ENCODE measurements around the gene LHX4. TPM values are rescaled to one million over a fixed set of nuclear protein-coding genes. Genes with fewer than 3 reads are reported as not detected.

LHX4 gene
- total and polyA plus RNA-seq, 4 donors = 0.02 to 0.03 (median 0.02) TPM; not detected in 1

DNA sequence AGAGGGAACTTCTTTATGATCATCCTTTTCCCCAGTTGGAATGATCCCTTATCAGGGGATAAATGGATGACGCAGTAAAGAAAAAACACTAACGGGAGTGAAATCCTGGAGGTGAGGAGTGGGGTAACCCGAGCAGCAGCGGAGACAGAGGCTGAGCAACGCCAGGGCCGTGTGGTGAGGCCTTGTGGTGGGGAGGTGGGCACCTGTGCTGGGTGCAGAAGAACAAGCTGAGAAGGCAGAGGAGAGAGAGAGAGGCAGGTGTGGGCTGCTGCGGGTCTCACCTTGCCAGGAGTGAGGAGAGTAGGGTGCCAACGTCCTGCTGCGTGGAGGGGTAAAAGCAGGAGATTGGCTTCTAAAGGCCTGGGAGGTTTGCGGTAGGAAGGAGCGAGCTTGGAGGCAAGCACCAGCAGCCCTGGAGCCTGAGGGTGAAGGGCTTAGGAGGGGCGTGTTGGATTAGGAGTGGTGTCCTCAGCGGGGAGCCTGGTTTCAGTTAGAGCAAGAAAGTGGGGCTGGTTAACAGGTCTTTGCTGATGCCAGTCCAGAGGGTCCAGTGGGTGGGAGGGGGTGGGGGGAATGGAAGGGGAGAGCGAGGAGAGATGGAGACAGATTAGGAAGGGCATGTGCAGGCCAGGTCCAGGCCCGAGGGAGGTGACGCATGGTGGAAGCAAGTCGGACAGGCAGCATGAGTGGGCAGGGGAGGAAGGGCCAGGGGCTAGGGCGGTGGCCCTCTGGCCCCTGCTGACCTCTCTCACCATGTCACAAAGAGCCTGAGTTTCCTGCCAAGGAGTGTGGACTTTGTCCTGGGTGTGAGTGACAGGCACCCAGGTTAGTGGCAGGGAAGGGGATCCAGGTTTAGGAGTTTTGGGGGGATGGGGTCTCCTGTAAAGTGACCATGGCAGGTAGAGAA, 36.7 kb upstream of the LHX4 start:
- peaks cover 0 to 64% (median 22%) of the 10 kb centered on the region in 4 donors for H3K36me3 ChIP-seq (ENCODE audit: control insufficient read depth in 4 of 4, insufficient read depth in 4 of 4, low read length in 4 of 4)
- H3K4me1 ChIP-seq (ENCODE audit: control insufficient read depth in 5 of 5, insufficient read depth in 5 of 5, low read length in 5 of 5) = no peaks in the 10 kb centered on the region
- TF ChIP-seq, protein P1, sequence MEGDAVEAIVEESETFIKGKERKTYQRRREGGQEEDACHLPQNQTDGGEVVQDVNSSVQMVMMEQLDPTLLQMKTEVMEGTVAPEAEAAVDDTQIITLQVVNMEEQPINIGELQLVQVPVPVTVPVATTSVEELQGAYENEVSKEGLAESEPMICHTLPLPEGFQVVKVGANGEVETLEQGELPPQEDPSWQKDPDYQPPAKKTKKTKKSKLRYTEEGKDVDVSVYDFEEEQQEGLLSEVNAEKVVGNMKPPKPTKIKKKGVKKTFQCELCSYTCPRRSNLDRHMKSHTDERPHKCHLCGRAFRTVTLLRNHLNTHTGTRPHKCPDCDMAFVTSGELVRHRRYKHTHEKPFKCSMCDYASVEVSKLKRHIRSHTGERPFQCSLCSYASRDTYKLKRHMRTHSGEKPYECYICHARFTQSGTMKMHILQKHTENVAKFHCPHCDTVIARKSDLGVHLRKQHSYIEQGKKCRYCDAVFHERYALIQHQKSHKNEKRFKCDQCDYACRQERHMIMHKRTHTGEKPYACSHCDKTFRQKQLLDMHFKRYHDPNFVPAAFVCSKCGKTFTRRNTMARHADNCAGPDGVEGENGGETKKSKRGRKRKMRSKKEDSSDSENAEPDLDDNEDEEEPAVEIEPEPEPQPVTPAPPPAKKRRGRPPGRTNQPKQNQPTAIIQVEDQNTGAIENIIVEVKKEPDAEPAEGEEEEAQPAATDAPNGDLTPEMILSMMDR (IDR thresholded peaks at IDR 0.05; ENCODE audit: control extremely low read depth, extremely low read depth) = no peak
- DNase-seq (no peak), ATAC-seq (ENCODE audit: insufficient read depth, low FRiP score) (no peak)
- H3K9ac ChIP-seq (ENCODE audit: insufficient read depth in 1 of 2, low read length in 2 of 2) = no peak overlapping the region
- no peak overlapping the region for H3K27ac ChIP-seq (ENCODE audit: low read depth in 1 of 2, low read length in 1 of 2)
- WGBS, 2 donors = 93 to 94% methylated on average over 18 of the region's 18 CpGs
- H3K27me3 ChIP-seq (ENCODE audit: control insufficient read depth in 3 of 3, insufficient read depth in 3 of 3, low read length in 2 of 3) = no peaks in the 10 kb centered on the region
- no peak overlapping the region for H3K4me3 ChIP-seq
- no peaks in the 10 kb centered on the region for H3K9me3 ChIP-seq (ENCODE audit: control insufficient read depth in 4 of 4, insufficient read depth in 3 of 4, low read length in 3 of 4)

DNA sequence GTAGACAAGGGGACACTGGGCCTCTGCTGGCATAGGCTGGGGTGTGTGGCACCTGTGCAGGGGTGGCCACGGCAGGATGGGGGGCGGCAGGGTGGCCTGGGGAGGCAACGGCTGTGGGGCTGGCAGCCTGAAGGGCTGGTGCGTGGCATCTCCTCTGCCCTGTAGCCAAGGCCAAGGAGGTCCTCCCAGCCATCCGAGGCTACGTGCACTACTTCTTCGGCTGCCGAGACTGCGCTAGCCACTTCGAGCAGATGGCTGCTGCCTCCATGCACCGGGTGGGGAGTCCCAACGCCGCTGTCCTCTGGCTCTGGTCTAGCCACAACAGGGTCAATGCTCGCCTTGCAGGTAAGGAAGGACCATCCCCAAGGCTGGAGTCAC, 36.0 kb upstream of the LHX4 start:
- Histone ChIP-seq H3K36me3 (ENCODE audit: control insufficient read depth in 4 of 4, insufficient read depth in 4 of 4, low read length in 4 of 4) (peaks cover 0 to 65% (median 22%) of the 10 kb centered on the region in 4 donors), H3K9ac (ENCODE audit: insufficient read depth in 1 of 2, low read length in 2 of 2) (no peak overlapping the region), H3K4me1 (ENCODE audit: control insufficient read depth in 5 of 5, insufficient read depth in 5 of 5, low read length in 5 of 5) (no peaks in the 10 kb centered on the region), H3K27me3 (ENCODE audit: control insufficient read depth in 3 of 3, insufficient read depth in 3 of 3, low read length in 2 of 3) (no peaks in the 10 kb centered on the region), H3K9me3 (ENCODE audit: control insufficient read depth in 4 of 4, insufficient read depth in 3 of 4, low read length in 3 of 4) (no peaks in the 10 kb centered on the region), H3K27ac (ENCODE audit: low read depth in 1 of 2, low read length in 1 of 2) (no peak overlapping the region), H3K4me3 (no peak overlapping the region)
- ATAC-seq (ENCODE audit: insufficient read depth, low FRiP score) (no peak), DNase-seq (no peak)
- TF ChIP-seq, protein P1 (IDR thresholded peaks at IDR 0.05; ENCODE audit: control extremely low read depth, extremely low read depth) = no peak
- WGBS, 2 donors = 95 to 97% methylated on average over 13 to 14 of the region's 14 CpGs

DNA sequence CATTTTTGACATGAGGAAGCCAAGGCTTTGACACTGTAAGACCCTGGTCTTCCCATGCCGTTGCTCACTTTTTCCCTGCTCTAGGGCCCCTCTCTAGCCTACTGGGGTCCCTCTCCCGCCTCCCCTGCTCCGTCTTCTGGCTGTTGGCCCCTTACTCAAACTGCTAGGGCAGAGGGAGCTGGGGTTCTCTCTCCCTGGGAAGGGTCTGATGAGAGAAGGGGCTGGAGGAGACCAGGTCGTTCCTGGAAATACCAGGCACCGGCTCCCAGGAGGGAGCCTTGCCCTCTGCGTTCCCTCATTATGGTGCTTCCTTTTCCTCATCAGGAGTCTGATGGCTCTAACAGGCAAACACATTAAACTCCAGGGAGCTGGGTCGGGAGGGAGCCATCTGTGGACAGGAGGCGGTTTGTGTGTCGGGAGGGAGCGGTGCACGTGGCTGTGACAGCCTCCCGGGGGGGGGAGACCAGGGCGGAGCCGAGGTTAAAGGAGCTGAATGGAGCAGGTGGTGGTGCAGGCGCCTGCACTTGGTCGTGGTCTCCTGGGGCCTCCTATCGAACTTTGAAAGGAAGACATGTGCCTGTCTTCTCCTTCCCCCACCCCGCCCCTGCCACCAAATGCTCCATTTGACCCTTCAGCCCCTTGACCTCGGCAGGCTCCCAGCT, 35.4 kb upstream of the LHX4 start:
- DNase-seq = no peak
- no peaks in the 10 kb centered on the region for H3K4me1 ChIP-seq (ENCODE audit: control insufficient read depth in 5 of 5, insufficient read depth in 5 of 5, low read length in 5 of 5)
- no peaks in the 10 kb centered on the region for H3K9me3 ChIP-seq (ENCODE audit: control insufficient read depth in 4 of 4, insufficient read depth in 3 of 4, low read length in 3 of 4)
- no peak for ATAC-seq (ENCODE audit: insufficient read depth, low FRiP score)
- no peaks in the 10 kb centered on the region for H3K27me3 ChIP-seq (ENCODE audit: control insufficient read depth in 3 of 3, insufficient read depth in 3 of 3, low read length in 2 of 3)
- TF ChIP-seq, protein P1 (IDR thresholded peaks at IDR 0.05; ENCODE audit: control extremely low read depth, extremely low read depth) = no peak
- no peak overlapping the region for H3K4me3 ChIP-seq
- peaks cover 0 to 62% (median 21%) of the 10 kb centered on the region in 4 donors for H3K36me3 ChIP-seq (ENCODE audit: control insufficient read depth in 4 of 4, insufficient read depth in 4 of 4, low read length in 4 of 4)
- 86 to 87% methylated on average over 19 of the region's 19 CpGs for WGBS, 2 donors
- no peak overlapping the region for H3K27ac ChIP-seq (ENCODE audit: low read depth in 1 of 2, low read length in 1 of 2)
- H3K9ac ChIP-seq (ENCODE audit: insufficient read depth in 1 of 2, low read length in 2 of 2) = no peak overlapping the region
